Ovary (tissue), 3 donors: ENCODE data around the gene FBXW8.

ENCODE experiments used
- EP300 ChIP-seq: sonication (generic); formaldehyde crosslinking; IDR thresholded peaks from one replicate; pipeline ENCODE4 v1.6.1; 2017; ENCODE audit warnings: antibody characterized with exemption
- POLR2A ChIP-seq: fragments of 450-650 bp; IDR thresholded peaks from one replicate; pipeline ENCODE4 v1.6.1; 2017; ENCODE audit warnings: antibody characterized with exemption, mild to moderate bottlenecking, moderate library complexity
- TF ChIP-seq, protein P1 (sequence below), 3 donors: fragments of 450-650 bp in 2 of 3; fragments of 200-600 bp in 1 of 3; IDR thresholded peaks; one replicate each; pipeline versions ENCODE4 v1.5.1 to v1.8.0; 2016 to 2022; ENCODE audit warnings: antibody characterized with exemption in 3 of 3, mild to moderate bottlenecking in 1 of 3
- donor health status: DM: no; HTN: no; CAD: no.

DNA sequence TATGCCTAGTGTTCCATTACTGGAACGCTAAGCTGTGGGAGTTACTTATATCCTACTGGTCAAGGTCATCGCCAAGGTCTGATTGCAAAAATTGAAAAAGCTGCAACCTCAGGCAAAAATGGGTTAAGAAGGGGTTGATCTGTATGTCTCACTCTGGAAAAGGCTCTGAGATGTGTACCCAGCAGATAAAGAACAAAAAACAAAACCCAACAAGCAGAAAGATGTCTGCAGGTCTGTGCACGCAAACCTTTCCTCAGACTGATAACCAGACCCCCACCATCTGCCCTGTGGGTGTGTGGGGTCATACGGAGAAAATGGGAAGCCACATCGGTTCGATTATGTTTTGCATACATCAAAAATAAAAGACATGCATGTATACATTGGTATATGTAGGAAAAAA, 132.1 kb downstream of the FBXW8 start:
- TF ChIP-seq, protein P1, sequence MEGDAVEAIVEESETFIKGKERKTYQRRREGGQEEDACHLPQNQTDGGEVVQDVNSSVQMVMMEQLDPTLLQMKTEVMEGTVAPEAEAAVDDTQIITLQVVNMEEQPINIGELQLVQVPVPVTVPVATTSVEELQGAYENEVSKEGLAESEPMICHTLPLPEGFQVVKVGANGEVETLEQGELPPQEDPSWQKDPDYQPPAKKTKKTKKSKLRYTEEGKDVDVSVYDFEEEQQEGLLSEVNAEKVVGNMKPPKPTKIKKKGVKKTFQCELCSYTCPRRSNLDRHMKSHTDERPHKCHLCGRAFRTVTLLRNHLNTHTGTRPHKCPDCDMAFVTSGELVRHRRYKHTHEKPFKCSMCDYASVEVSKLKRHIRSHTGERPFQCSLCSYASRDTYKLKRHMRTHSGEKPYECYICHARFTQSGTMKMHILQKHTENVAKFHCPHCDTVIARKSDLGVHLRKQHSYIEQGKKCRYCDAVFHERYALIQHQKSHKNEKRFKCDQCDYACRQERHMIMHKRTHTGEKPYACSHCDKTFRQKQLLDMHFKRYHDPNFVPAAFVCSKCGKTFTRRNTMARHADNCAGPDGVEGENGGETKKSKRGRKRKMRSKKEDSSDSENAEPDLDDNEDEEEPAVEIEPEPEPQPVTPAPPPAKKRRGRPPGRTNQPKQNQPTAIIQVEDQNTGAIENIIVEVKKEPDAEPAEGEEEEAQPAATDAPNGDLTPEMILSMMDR (IDR thresholded peaks at IDR 0.05): no peak
- TF ChIP-seq POLR2A (no peak), EP300 (no peak)
